HL-60 (cell line): ENCODE measurements around the gene HNRNPLL.

ENCODE experiments used
- CTCF ChIP-seq: IDR thresholded peaks from one replicate; pipeline ENCODE4 v1.5.1; 2011; ENCODE audit warnings: low read length, control low read depth, inconsistent platforms; ENCODE audit not compliant: insufficient read depth
- GABPA ChIP-seq: IDR thresholded peaks from 2 replicates; pipeline ENCODE4 v1.6.1; 2012; ENCODE audit warnings: low read depth
- POLR2AphosphoS5 ChIP-seq: IDR thresholded peaks from 2 replicates; pipeline ENCODE4 v1.6.1; 2012; ENCODE audit warnings: low read depth
- REST ChIP-seq: IDR thresholded peaks from 2 replicates; pipeline ENCODE4 v1.6.1; 2012; ENCODE audit warnings: low read depth; ENCODE audit not compliant: insufficient replicate concordance
- SPI1 ChIP-seq: IDR thresholded peaks from 2 replicates; pipeline ENCODE4 v1.6.1; 2012; ENCODE audit warnings: low read depth, mild to moderate bottlenecking, borderline replicate concordance

DNA sequence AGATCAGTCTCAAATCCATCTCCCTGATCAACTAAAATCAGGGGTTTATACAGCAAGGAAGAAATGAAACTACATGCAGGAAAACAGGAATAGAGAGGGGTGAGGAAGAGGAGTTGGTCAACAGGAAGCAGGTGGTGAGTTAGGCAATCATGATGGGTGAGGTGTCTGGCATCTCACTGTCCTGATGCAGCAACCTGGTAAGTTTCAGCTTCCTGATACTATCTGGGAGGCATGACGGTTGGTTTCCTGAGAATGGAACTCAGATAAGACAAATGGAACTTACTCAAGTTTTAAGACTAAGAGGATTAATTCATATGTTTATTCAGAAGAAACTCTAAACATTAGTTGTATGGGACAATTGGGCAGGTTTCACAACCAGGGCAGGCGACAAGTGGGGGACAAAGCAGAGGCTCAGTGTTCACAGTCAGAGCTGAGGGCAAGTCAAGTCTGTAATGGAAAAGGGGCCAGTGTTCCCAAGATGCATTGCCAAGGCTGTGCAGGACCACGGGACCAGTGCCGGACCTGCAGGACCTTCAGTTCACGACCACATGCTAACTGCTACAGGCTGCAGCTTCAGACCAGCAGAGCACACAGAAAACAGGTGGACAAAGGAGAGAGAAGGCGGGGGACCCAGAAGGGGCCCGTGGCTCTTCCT, 45.5 kb upstream of the HNRNPLL start:
- TF ChIP-seq CTCF (no peak), REST (no peak), POLR2AphosphoS5 (peak; percentile 99), GABPA (peak; percentile 47; the same call in 1 of the 2 replicates), SPI1 (peak; percentile 83)
